HG03064 (cell line): ENCODE measurements around the gene ZNRF1.

ENCODE experiments used
- ATAC-seq: cut with Tn5 transposase; IDR thresholded peaks from one replicate; pipeline ENCODE4 v1.9.1; 2021; ENCODE audit warnings: low read depth; ENCODE audit not compliant: unreplicated experiment

The ZNRF1 gene

DNA sequence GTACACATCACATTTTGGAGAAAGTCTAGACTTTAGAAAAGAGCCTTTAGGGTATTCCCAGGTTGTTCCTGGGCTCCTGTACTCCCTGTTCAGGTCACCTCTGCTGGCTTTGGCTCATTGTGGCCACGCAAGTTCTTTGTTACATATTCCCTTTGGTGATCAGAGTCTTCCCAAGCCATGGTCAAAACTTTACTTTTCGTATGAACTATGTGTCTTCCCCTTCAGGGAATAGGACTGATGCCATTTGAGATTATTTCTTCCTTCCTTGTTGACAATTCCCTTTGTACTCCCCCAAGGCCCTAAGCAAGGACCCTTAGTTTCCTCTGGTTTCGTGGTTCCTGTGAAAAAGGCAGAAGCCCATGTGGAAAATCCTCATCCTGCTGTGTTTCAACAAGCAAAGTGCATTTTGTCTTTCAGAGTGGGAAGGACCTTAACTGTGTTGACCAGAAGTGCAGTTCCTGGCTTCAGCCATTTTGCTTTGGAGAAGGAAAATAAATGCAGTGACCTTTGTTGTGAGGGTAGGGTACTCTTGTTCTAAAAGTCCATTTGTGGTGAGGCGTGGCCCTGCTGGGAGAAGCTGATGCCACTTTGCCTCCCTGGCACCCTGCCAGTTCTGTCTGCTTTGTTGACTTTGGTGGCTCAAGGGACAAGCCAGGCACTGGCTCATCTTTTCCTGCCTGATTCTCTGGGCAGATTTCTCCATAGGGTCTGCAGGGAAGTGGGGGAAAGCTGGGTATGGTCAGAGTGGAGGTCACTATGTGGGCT, 55.1 kb downstream of the ZNRF1 start:
- no peak for ATAC-seq

DNA sequence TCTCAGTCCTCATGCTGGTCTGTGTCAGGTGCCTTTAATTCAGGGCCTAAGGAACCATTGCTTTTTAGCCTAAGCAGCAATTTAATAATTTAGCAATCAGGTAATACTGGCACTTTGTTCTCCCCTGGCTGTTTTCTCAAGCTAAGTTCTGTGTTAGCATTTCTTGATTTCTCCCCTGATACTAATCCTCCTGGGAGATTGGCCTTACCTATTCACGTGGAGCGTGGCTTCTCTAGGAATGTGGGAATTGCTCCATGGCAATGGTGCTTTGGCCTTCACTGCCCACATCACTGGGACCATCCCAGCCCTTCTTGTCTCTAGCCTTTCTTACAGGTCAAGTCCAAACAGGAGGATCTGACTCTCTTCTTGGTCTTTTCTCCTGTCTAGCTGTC, 55.7 kb downstream of the ZNRF1 start:
- ATAC-seq, result no peak

DNA sequence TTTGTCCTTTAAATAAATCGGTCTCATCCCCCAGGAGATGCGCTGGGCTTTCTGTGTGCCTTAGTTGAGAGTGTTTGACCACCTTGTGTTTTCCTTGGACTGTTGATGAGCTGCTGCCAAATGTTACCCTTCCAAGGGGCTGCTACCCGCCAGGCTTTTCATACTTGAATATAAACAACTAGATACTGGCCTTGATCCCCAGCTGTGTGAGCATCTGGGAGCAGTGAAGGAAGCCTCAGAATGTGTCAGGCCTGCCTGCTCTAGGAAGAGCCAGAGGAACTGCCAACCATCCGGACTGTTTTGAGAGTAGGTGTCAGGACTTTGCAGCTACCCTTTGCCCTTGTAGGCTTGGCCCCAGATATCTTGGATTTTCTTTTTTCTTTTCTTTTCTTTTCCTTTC, 60.0 kb downstream of the ZNRF1 start:
- no peak for ATAC-seq

DNA sequence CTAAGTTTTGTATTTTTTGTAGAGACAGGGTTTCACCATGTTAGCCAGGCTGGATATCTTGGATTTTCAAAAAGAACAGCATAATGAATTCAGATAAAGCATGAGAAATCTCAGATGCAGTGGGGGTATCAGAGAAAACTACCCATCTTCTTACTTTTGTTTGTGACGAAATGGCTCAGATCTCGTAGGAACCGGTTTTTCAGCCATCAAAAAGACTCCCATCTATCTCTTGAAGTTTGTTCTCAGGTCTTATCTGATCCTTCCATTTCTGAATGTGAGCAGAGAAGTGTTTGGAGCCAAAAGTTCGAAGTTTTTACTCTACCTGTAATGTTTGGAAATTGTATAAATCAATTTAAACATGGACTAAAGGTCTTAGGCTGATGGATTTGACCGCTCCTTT, 60.6 kb downstream of the ZNRF1 start:
- ATAC-seq, result no peak

DNA sequence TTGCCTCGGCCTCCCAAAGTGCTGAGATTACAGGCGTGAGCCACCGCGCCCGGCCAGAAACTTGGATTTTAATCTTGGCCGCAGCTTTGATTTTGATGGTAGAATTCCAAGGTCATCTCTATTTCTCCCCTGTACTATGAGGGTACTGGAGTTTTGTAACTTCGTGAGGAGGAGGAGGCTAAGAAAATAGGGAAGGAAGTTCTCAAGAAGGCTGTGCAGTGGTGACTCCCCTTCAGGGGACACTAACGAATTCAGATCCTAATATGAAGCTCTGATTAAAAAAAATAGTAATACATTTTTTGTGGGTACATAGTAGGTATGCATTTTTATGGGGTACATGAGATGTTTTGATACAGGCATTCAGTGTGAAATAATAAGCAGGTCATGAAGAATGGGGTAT, 61.9 kb downstream of the ZNRF1 start:
- no peak for ATAC-seq

DNA sequence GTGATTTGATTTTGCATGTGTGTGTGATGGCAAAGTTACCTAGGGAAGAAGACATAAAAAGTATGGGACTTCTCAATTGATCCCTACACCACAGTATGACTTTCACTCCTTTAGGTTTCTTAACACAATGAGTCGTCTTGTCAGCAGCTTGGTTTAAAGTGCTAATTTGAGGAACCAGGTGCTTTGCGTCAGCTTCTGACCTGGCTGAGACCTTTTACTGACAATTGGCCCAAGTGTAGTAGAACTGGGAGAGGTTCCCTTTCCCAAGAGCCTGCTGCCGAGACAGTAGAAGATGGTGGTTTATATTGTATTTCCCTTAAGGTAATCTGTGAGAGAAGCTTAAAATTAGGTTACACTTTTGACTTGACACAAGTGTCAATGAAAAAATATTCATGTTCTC, 62.8 kb downstream of the ZNRF1 start:
- no peak for ATAC-seq

DNA sequence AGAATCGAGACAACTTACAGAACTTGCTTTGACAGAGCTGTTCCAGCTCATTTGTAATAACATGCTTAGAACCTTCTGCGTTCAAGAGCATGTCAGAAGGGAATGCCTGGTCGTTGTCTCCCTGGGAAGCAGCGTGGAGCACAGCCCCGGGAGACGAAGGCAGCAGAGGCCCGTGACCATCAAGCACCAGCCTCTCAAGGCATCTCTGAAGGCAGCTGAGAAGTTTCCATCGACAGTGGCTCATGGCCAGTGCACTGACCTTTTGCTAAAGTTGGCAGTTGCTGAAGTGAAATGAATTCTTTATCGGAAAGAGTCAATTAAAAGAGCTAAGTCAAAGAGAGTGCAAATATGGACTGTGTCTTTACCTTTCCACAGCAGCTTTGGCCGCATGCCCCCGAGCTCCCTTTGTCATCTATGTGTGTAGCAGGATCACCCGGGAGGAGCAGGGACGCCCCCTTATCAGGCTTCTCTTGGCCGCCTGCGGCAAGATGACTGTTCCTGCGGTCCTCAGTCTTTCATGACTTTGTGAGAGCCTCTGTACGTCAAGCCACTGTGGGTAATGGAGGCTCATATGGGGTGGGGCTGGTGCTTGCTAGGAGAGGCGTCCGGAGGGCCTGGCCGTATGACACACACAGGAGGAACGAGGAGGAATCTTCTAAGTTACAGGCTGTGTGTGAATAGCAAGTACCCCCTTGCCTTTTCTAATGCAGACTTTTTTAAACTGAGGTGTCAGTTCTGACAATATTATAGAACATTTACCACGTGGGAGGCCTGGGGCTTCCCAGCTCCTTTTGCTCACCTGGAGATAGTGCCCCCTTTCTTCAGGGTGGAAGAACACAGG, 63.5 kb downstream of the ZNRF1 start:
- no peak for ATAC-seq

DNA sequence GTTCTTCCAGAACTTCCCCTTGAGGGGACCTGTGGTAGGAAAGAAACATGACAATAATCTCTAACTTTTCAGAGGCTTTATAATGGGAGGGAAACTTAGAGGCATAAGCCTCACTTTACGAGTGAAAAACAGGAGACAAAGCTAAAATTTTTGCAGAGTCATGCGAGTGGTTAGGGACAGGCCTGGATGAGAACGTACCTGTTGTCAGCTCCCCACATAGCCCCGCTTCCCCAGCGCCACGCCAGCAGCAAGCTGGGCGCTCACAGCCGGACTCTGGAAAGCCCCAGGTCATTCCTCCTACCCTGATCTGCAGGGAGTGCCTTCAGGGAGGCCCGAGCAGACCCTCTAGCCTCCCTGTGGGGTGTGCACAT, 64.1 kb downstream of the ZNRF1 start:
- ATAC-seq, result no peak

DNA sequence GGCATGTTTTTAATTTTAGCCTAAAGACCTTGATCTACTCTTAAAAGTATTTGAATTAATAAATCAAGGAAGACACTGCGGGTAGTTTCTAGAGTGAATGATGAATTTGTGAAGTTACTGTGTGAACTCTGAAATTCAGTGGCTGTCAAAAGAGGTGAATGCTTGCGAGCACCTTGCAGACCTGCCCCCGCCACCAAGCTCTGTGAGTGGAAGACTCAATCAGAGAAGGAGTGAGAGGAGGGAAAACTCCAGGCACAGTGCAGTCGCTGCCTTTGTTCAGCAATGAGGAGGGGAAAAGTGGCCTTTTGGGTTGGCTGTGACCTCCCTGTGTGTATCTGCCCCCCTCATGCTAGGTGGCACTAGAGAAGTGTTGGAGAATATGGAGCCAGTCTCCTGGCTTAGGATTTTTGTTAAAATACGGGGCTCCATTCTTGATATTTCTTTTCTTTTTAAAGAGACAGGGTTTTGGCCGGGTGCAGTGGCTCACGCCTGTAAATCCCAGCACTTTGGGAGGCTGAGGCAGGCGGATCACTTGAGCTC, 64.8 kb downstream of the ZNRF1 start:
- no peak for ATAC-seq

DNA sequence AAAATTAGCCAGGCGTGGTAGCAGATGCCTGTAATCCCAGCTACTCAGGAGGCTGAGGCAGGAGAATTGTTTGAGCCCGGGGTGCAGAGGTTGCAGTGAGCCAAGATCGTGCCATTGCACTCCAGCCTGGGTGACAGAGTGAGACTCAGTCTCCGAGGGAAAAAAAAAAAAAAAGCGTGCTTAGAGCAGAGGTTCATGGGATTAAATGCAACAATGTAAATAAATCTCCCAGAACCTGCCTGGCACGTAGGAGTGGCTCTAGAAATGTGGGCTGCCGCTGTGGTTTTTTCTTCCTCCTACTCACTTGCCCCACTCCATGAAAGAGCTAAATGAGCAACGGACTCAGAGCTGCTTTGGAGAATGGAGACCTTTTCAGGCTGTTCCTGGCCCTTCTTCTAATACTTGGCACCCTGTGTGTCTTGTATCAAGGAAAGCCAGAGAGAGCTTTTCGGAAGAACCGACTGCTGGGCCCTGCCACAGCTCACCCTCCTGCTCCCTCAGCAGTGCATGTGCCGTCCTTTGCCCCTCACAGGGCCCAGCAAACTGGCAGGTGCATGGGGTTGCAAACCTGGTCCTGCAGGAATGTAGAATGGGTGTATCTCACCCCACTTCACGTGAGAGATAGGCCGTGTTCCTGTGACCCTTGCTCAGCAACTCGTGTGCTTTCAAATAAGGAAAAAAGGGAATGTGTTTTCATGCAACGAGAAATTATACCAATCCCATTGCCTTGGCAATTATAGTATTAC, 65.8 kb downstream of the ZNRF1 start:
- no peak for ATAC-seq

DNA sequence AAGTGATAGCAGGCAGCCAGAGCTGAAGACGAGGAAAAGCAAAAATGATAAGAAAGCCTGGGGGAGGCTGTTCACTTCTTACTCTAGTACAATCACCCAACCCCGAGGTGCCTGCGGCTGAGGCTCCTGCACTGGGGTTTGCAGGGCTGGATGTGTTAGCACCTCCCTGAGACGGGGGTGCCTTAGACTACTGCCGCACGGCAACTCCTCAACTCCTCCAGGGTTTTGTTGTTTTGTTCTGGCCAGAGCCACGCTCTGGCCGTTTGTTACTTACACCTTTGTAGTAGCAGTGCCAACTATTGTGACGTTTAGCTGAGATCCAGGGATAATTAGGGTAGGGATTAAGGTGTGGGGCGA, 66.3 kb downstream of the ZNRF1 start:
- peak; percentile 48 for ATAC-seq

DNA sequence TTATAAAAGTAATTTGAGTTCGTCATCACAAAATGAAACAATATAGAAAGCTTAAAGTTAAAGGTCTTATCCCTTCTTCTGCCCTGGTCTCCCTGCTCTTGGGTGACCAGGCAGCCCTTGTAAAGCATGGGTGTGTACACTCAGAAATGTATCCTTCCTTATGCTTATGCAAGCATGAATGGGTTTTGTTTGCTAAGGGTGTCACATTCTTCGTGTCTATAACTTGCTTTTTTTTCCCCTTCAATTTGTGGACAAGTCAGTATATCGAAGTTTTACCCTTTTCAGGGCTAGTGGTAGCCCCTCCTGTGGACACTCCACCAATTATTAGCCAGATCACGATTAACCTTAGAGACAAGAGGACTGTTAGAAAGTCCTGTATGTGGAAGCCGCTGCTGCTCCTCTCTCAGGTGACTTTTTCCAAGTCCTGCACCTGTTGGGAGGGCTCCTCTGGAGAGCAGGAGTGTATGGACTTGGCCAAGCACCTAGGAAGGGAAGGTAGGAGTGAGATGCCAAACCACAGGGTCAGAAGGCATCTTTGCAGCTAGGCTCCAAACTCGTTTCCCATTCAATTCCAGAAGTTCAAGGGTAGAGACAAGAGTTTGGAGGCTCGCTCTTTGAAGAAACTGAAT, 66.8 kb downstream of the ZNRF1 start:
- no peak for ATAC-seq

DNA sequence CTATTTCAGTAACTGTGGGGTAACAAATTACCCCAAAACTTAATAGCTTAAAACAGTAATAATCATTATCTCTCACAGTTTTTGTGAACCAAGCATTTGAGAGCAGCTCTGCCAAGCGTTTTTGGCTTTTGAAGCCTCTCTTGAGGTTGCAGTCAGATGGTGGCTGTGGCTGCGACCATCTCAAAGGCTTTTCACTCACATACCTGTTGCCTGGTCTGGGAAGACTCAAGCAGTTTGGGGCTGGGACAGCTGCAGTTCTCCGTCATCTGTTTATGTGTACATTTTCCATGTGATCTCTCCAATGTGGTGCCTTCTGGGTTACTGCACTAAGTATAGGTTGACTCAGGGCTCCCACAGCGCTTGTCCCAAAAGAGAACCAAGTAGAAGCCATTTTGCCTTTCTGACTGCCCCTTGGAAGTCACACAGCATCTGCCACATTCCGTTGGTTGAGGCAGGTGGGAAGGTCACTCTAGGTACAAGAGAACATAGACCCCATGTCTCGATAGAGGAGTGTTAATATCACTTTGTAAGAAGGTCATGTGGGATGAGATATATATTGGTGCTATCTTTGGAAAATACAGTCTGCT, 68.1 kb downstream of the ZNRF1 start:
- ATAC-seq, result no peak

DNA sequence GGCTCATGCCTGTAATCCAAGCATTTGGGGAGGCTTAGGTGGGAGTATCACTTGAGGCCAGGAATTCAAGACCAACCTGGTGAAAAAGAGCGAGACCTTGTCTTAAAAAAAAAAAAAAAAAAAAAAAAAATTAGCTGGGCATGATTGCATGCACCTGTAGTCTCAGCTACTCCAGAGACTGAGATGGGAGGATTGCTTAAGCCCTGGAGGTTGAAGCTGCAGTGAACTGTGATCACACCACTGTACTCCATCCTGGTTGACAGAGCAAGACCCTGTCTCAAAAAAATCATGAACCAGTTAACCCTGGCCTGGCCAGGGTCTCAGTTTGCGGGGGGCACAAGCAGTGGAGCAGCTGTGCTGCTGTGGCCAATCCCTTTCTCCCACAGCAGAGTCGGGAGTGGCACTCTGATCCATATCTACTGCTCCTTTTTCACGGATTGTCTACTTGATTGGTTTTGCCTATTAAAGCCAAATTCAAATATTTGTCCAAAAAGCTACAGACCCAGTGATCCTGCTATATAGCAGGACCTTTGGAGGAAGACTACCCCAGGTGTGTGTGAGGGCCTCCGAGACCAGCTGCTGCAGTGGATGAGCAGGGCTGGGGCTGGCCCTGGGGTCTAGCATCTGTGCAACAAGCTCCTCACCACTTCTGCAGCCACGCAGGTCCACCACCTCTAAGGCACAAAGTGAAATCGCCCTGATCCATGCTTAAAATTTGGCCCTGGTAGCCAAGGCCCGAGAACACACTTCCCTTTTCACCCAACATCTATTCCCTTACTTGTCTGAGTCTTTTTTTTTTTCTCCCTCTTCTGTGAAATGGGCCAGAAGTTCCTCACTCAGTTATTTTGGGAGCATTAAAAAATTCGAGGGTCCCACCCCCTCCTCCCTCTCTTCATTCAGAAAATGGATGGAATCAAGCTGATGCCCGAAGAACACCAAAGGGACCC, 69.5 kb downstream of the ZNRF1 start:
- ATAC-seq, result no peak

DNA sequence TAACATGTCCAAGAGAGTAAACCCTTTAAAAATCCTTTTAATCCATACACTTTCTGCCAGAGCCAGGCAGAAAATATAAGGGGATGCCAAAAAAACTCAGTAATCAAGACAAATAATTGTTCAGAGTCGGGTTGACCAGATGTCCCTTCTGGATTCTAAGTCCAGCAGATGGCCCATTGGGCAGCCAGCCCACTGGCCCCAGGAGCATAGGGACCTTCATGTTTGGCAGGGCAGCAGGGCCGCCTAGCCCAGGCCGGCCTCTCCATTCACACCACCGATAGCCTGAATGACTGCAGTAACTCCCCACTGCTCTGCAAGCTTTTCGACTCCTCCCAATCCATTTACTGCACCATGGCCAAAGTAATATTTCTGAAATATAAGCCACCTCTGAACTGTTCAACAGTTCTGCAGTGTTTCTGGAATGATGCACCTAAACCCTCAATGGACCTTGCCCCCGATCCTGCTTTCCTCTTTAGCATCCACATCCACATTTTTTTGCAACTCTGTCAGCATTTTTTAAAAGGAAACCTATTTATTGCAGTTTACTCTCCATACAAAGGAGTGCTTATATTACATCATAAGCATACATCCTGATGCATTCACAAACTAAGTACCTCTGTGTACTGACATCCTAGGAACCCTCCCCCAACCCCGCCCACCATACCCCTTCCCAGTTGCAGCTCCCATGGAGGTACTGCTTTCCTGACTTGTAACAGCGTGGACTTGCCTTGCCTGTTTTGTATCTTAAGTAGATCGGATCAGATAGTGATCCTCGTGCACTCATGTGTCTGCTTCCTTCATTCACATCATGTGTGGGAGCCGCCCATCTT, 71.4 kb downstream of the ZNRF1 start:
- ATAC-seq, result no peak

DNA sequence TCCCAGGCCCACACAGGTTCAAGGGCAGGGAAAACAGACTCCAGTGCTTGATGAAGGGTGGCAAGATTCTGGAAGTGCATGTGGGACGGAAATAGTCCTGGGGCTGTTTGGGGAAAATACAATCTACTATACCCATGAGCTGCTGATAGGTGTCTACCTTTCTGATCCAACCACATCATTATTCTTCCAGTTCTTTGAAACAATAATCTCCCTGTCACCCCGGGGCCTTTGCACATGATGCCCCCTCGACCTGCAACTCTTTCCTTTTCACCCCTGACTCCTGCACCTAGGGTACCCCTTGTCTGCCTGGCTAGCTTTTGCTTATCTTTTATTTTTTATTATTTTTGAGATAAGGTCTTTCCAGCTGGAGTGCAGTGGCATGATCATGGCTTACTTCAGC, 72.8 kb downstream of the ZNRF1 start:
- no peak for ATAC-seq

DNA sequence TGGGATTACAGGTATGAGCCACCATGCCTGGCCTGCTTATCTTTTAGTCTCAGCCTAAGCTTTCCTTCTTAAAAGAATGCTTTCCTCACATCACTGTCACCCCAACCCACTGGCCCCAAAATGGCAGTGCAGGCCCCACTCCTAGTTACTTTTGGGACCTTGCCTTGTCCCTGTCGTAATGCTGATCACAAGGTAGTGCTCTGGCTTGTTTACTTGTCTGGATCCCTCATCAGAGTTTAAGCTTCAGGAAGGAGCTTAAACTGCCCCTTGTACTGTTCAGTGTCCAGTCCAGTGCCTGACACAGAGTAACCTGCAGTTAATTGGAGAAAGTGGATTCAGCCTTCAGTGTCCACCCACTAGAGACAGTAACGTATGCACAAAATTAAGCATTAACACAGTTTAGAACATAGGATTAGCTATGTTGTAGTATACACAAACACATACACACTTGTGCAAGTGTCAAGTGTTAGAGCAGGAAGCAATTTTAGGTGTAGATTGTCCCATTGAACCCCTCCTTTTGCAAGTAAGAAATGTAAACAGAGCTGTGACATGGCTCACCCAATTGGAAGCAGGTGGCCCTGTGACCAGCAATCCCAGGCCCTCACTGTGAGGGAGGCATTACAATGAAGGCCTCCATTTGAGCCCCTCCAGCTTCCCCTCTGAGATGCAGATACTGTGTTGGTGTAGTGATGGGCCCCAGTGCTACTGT, 73.6 kb downstream of the ZNRF1 start:
- ATAC-seq, result no peak
